Measurements from ENCODE around the gene BHMT2. TPM values are rescaled to one million over a fixed set of nuclear protein-coding genes. Genes with fewer than 3 reads are reported as not detected.

The BHMT2 gene
- total and polyA plus RNA-seq, 2 of the 13 experiments (the other 11 are each of a cell fraction or from before 2014, with no cell fraction given), result 13.8 to 18.8 TPM

GRCh38 chr5:79111387-79111959 lies 41.9 kb downstream of the BHMT2 start, which contains the start of gene BHMT (continued):
- TF ChIP-seq PRDM4 (CRISPR knock-in tag; IDR thresholded peaks at IDR 0.05; ENCODE audit: borderline replicate concordance), result no peak
- no peak for TF ChIP-seq SP140L (CRISPR knock-in tag; IDR thresholded peaks at IDR 0.05; ENCODE audit: borderline replicate concordance)
- TF ChIP-seq ZNF607 (CRISPR knock-in tag; IDR thresholded peaks at IDR 0.05; ENCODE audit: borderline replicate concordance), result no peak
- no peak for TF ChIP-seq MAZ (IDR thresholded peaks at IDR 0.05; ENCODE audit: borderline replicate concordance, low read depth, low read length)
- 0 out of 2 replicates have a peak, but pooled peaks have one; percentile 25 for TF ChIP-seq MAZ (CRISPR knock-in tag; IDR thresholded peaks at IDR 0.05; ENCODE audit: low read depth)
- TF ChIP-seq ZNF678 (CRISPR knock-in tag; IDR thresholded peaks at IDR 0.05), result no peak
- 0 out of 2 replicates have a peak, but pooled peaks have one; percentile 13 for TF ChIP-seq HDAC1 (CRISPR knock-in tag; IDR thresholded peaks at IDR 0.05)
- no peak for TF ChIP-seq XRCC5 (optimal IDR thresholded peaks at IDR 0.05; ENCODE audit: low read length)
- no peak for TF ChIP-seq KDM4B (CRISPR knock-in tag; IDR thresholded peaks at IDR 0.05)

GRCh38 chr5:79111960-79112702 lies 42.6 kb downstream of the BHMT2 start:
- Histone ChIP-seq H3K36me3 (replicated peaks in 1 of 2; ENCODE audit: control insufficient read depth in 1 of 2, insufficient read depth in 2 of 2, low read length in 2 of 2) (no peaks in the 10 kb centered on the region), H3K9me3 (ENCODE audit: low read length) (no peaks in the 10 kb centered on the region), H3K79me2 (ENCODE audit: insufficient read depth, low read length) (no peaks in the 10 kb centered on the region), H4K20me1 (ENCODE audit: insufficient read depth, low read length) (no peaks in the 10 kb centered on the region), H3K9ac (ENCODE audit: insufficient read depth, low read depth, low read length) (no peak overlapping the region), H3K4me1 (ENCODE audit: insufficient read depth, low read length) (peaks cover 53% of the 10 kb centered on the region), H3K27ac (ENCODE audit: extremely low read length, insufficient read depth, low read length) (no peak overlapping the region), H3K4me2 (ENCODE audit: low read depth, low read length) (peak overlapping the region; percentile 66), H3K27me3 (ENCODE audit: control insufficient read depth in 1 of 2, insufficient read depth in 2 of 2, low read length in 2 of 2) (peaks cover 0 to 15% of the 10 kb centered on the region in 2 experiments; a peak in 4 of 5 replicates), H2AFZ (ENCODE audit: low read length) (no peak overlapping the region), H3K4me3 (replicated peaks in 1 of 3; ENCODE audit: insufficient read depth in 1 of 3, low read depth in 2 of 3, low read length in 3 of 3) (peak overlapping the region; percentile 41 to 67 (median 58))
- no peak for FAIRE-seq
- POLR2A ChIA-PET, result no interaction called here
- in situ Hi-C loops (cut with HindIII; ENCODE audit: extremely low pct_ligation_motif_present, low pct_unique_long_range_greater_than_20kb), result no loop called here
- BruUV-seq (replicated peaks), result no TSS peak
- peak; percentile 89 for ATAC-seq
- intact Hi-C loops (cut with micrococcal nuclease; ENCODE audit: unreplicated experiment), result no loop called here
- CTCF ChIA-PET (ENCODE audit: low intra/inter-chr PET ratio, low total read pairs), result no interaction called here
- DNase-seq (ENCODE audit: low spot score), result no peak
- WGBS (ENCODE audit: low lambda C conversion rate), result 12% methylated on average over 34 of the region's 39 CpGs
- TF ChIP-seq ZNF414 (CRISPR knock-in tag; IDR thresholded peaks at IDR 0.05), result 0 out of 2 replicates have a peak, but pooled peaks have one; percentile 31
- TF ChIP-seq GFI1 (CRISPR knock-in tag; IDR thresholded peaks at IDR 0.05; ENCODE audit: borderline replicate concordance), result no peak
- no peak for TF ChIP-seq AKNA (CRISPR knock-in tag; IDR thresholded peaks at IDR 0.05; ENCODE audit: borderline replicate concordance)
- peak; percentile 22; the same call in 1 of the 2 replicates for TF ChIP-seq ZNF709 (CRISPR knock-in tag; IDR thresholded peaks at IDR 0.05)
- TF ChIP-seq NCOR1 (IDR thresholded peaks at IDR 0.05; ENCODE audit: borderline replicate concordance, low read length), result no peak
